PC-3 (cell line): ENCODE measurements around the gene RBM6. TPM values are rescaled to one million over a fixed set of nuclear protein-coding genes. Genes with fewer than 3 reads are reported as not detected.

Source experiments
- ATAC-seq: fragments of 200-7000 bp; cut with Tn5 transposase; 2 replicates; pipeline ENCODE4 v1.9.1; 2020; ENCODE audit warnings: mild to moderate bottlenecking, moderate library complexity
- BruUV-seq: library from RNA; stranded (reverse); fragments of 400-500 nt; replicated peaks from 2 replicates; lab custom pipeline; 2021; lab: Mats Ljungman, UMichigan
- CTCF ChIA-PET: fragments of 300-600 bp; sonication (Branson Sonifier 250); formaldehyde crosslinking; loops from one replicate; lab custom pipeline; 2022; ENCODE audit warnings: antibody characterized with exemption; lab: Charles Lee
- POLR2A ChIA-PET: fragments of 300-600 bp; sonication (Branson Sonifier 250); formaldehyde crosslinking; loops from one replicate; lab custom pipeline; 2022; ENCODE audit warnings: antibody characterized with exemption; ENCODE audit not compliant: unreplicated experiment; lab: Charles Lee
- DNase-seq: peaks from one replicate; pipeline ENCODE4 v3.0.0-alpha.2; 2015
- H2AFZ ChIP-seq: fragments of 300-600 bp; sonication (generic); 2 replicates; pipeline ENCODE4 v1.6.0; 2016; ENCODE audit warnings: antibody characterized with exemption, low read length
- H3F3A ChIP-seq: fragments of 300-600 bp; sonication (generic); one replicate; pipeline ENCODE4 v1.6.0; 2017; ENCODE audit warnings: antibody characterized with exemption, low read length, control low read depth, mild to moderate bottlenecking; ENCODE audit not compliant: unreplicated experiment
- H3K27ac ChIP-seq: fragments of 300-600 bp; sonication (generic); 2 replicates; pipeline ENCODE4 v1.5.1; 2016; ENCODE audit warnings: mild to moderate bottlenecking, low read length
- H3K27me3 ChIP-seq: fragments of 300-600 bp; sonication (generic); 2 replicates; pipeline ENCODE4 v1.6.1; 2016; ENCODE audit warnings: low read length, mixed read lengths
- H3K36me3 ChIP-seq: fragments of 300-600 bp; sonication (generic); 2 replicates; pipeline ENCODE4 v1.6.1; 2016; ENCODE audit warnings: low read depth, mixed run types, low read length, mixed read lengths
- H3K4me1 ChIP-seq: fragments of 300-600 bp; sonication (generic); 2 replicates; pipeline ENCODE4 v1.5.1; 2016; ENCODE audit warnings: low read length; ENCODE audit not compliant: insufficient read depth
- H3K4me2 ChIP-seq: fragments of 300-600 bp; sonication (generic); 2 replicates; pipeline ENCODE4 v1.6.0; 2016; ENCODE audit warnings: low read length
- H3K4me3 ChIP-seq: fragments of 300-600 bp; sonication (generic); 2 replicates; pipeline ENCODE4 v1.5.1; 2016; ENCODE audit warnings: mild to moderate bottlenecking, low read length, mixed read lengths
- H3K79me2 ChIP-seq: fragments of 300-600 bp; sonication (generic); 2 replicates; pipeline ENCODE4 v1.6.1; 2017; ENCODE audit warnings: low read length, mixed read lengths
- H3K9ac ChIP-seq: fragments of 300-600 bp; sonication (generic); 2 replicates; pipeline ENCODE4 v1.6.0; 2016; ENCODE audit warnings: mild to moderate bottlenecking, low read length
- H3K9me2 ChIP-seq: fragments of 300-600 bp; sonication (generic); replicated peaks from 2 replicates; pipeline ENCODE4 v1.6.1; 2016; ENCODE audit warnings: mixed run types, low read length, mixed read lengths
- H3K9me3 ChIP-seq: fragments of 300-600 bp; sonication (generic); 2 replicates; pipeline ENCODE4 v1.6.1; 2016; ENCODE audit warnings: low read length, mixed read lengths
- H4K20me1 ChIP-seq: fragments of 300-600 bp; sonication (generic); 2 replicates; pipeline ENCODE4 v1.6.1; 2016; ENCODE audit warnings: low read length, mixed read lengths
- EZH2 ChIP-seq: fragments of 300-600 bp; sonication (generic); IDR thresholded peaks from one replicate; pipeline ENCODE4 v1.6.1; 2017; ENCODE audit warnings: antibody characterized with exemption, mild to moderate bottlenecking, low read length; ENCODE audit not compliant: unreplicated experiment
- EZH2phosphoT487 ChIP-seq: fragments of 300-600 bp; sonication (generic); IDR thresholded peaks from 2 replicates; pipeline ENCODE4 v1.6.1; 2018; ENCODE audit warnings: mild to moderate bottlenecking, antibody characterized with exemption, low read length, borderline replicate concordance
- intact Hi-C: fragments of 100-400 bp; cut with micrococcal nuclease; formaldehyde crosslinking; loops from 2 replicates; pipeline ENCODE4 v1.9.0; 2023
- total RNA-seq: library from RNA; depleted of rRNA; stranded (reverse); fragments of >200 nt; gene quantifications from 2 replicates; pipeline ENCODE4 v1.2.3, GENCODE V29; 2014
- TF ChIP-seq, protein P1 (sequence below): fragments of 300-600 bp; sonication (generic); conservative IDR thresholded peaks from 2 replicates; pipeline ENCODE4 v1.5.1; 2017; ENCODE audit warnings: antibody characterized with exemption, low read depth, mild to moderate bottlenecking, low read length

Gene RBM6
- total RNA-seq, 1 experiment from 2014 or later: 64.6 TPM

DNA sequence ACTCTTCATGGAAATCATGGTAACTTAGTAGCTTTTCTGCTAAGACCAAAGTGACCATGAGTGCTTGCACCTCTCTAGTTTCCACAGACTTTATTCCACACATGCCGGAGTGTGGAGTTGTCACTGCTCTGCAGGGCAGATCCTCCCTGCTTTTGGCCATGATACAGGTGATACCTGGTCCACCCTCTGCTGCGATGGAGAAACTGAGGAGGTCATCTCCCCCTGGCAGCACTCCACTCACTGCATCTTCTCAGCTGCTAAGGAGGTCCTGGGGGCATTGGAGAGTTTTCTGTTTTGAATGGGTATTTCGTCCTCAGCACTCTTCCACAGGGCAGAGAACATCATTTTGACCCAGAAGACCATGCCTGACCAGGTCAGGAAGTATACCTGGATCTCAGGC, 179.8 kb downstream of the RBM6 start:
- DNase-seq: no peak
- H4K20me1 ChIP-seq: 0 out of 2 replicates have a peak, but pooled peaks cover 8% of the 10 kb centered on the region

GRCh38 chr3:50120364-50121071, 180.6 kb downstream of the RBM6 start:
- Histone ChIP-seq H3F3A (no peaks in the 10 kb centered on the region), H3K79me2 (no peaks in the 10 kb centered on the region), H4K20me1 (0 out of 2 replicates have a peak, but pooled peaks cover 6% of the 10 kb centered on the region), H3K4me3 (no peak overlapping the region), H3K4me2 (no peak overlapping the region), H3K9me2 (no peaks in the 10 kb centered on the region), H3K9me3 (no peaks in the 10 kb centered on the region), H3K27me3 (no peaks in the 10 kb centered on the region), H3K36me3 (peaks cover 37% of the 10 kb centered on the region), H2AFZ (no peak overlapping the region), H3K27ac (no peak overlapping the region), H3K9ac (no peak overlapping the region), H3K4me1 (no peaks in the 10 kb centered on the region)
- ChIA-PET CTCF (interaction anchor here (0.8 to 1.1 kb wide), 2 partner anchors 70 to 126 kb away, joined by 3 read pairs; no protein-coding TSS in a partner anchor), POLR2A (no interaction called here)
- ATAC-seq (peak; percentile 11), DNase-seq (no peak)
- intact Hi-C loops: loop anchor here (2.0 to 5.0 kb wide), 2 partner anchors 34 to 52 kb away; partner anchors contain the start of gene SEMA3F
- TF ChIP-seq, protein P1, sequence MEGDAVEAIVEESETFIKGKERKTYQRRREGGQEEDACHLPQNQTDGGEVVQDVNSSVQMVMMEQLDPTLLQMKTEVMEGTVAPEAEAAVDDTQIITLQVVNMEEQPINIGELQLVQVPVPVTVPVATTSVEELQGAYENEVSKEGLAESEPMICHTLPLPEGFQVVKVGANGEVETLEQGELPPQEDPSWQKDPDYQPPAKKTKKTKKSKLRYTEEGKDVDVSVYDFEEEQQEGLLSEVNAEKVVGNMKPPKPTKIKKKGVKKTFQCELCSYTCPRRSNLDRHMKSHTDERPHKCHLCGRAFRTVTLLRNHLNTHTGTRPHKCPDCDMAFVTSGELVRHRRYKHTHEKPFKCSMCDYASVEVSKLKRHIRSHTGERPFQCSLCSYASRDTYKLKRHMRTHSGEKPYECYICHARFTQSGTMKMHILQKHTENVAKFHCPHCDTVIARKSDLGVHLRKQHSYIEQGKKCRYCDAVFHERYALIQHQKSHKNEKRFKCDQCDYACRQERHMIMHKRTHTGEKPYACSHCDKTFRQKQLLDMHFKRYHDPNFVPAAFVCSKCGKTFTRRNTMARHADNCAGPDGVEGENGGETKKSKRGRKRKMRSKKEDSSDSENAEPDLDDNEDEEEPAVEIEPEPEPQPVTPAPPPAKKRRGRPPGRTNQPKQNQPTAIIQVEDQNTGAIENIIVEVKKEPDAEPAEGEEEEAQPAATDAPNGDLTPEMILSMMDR: no peak
- TF ChIP-seq EZH2 (no peak), EZH2phosphoT487 (no peak)
- BruUV-seq: no TSS peak

More for the DNA sequence above, 179.8 kb downstream of the RBM6 start:
- H3K79me2 ChIP-seq: no peaks in the 10 kb centered on the region
- TF ChIP-seq EZH2phosphoT487 (no peak), EZH2 (no peak)
- TF ChIP-seq, protein P1: no peak
- no peak for ATAC-seq
- H3K27me3 ChIP-seq: no peaks in the 10 kb centered on the region
- no peaks in the 10 kb centered on the region for H3K9me3 ChIP-seq
- H3K4me1 ChIP-seq: no peaks in the 10 kb centered on the region
- no TSS peak for BruUV-seq
- intact Hi-C loops: loop anchor here (2.0 to 5.0 kb wide), 2 partner anchors 35 to 53 kb away; partner anchors contain the start of gene SEMA3F
- no peak overlapping the region for H3K9ac ChIP-seq
- POLR2A ChIA-PET: no interaction called here
- no peak overlapping the region for H2AFZ ChIP-seq
- no peaks in the 10 kb centered on the region for H3K9me2 ChIP-seq
- peaks cover 44% of the 10 kb centered on the region for H3K36me3 ChIP-seq
- no peak overlapping the region for H3K27ac ChIP-seq
- H3F3A ChIP-seq: no peaks in the 10 kb centered on the region
- H3K4me2 ChIP-seq: no peak overlapping the region
- CTCF ChIA-PET: interaction anchor here (0.6 kb wide), 2 partner anchors 237 to 297 kb away, joined by 3 to 5 read pairs; no protein-coding TSS in a partner anchor
- H3K4me3 ChIP-seq: no peak overlapping the region
